HL-60 (cell line): ENCODE data around the gene GABBR2.

ENCODE experiments used
- POLR2AphosphoS5 ChIP-seq: IDR thresholded peaks from 2 replicates; pipeline ENCODE4 v1.6.1; 2012; ENCODE audit warnings: low read depth
- SPI1 ChIP-seq: IDR thresholded peaks from 2 replicates; pipeline ENCODE4 v1.6.1; 2012; ENCODE audit warnings: low read depth, mild to moderate bottlenecking, borderline replicate concordance
- TF ChIP-seq, protein P1 (sequence below): IDR thresholded peaks from one replicate; pipeline ENCODE4 v1.5.1; 2011; ENCODE audit warnings: low read length, control low read depth, inconsistent platforms; ENCODE audit not compliant: insufficient read depth
- TF ChIP-seq, protein P2 (sequence below): IDR thresholded peaks from 2 replicates; pipeline ENCODE4 v1.6.1; 2012; ENCODE audit warnings: low read depth; ENCODE audit not compliant: insufficient replicate concordance

DNA sequence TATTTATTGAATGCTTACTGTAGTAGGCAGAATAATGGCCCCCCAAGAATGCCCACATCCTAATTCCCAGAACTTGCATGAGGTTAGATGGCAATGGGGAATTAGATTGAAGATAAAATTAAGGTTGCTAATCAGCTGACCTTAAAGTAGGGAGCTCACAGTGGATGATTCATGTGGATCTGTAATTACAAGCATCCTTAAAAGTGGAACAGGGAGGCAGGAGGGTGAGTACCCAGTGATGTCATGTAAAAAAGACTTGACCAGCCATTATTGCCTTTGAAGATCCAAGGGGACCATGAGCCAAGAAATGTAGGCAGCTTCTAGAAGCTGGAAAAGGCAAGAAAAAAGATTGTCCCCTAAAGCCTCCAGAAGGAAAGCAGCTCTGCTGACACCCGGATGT, 71.4 kb downstream of the GABBR2 start:
- TF ChIP-seq POLR2AphosphoS5 (no peak), SPI1 (no peak)
- TF ChIP-seq, protein P1, sequence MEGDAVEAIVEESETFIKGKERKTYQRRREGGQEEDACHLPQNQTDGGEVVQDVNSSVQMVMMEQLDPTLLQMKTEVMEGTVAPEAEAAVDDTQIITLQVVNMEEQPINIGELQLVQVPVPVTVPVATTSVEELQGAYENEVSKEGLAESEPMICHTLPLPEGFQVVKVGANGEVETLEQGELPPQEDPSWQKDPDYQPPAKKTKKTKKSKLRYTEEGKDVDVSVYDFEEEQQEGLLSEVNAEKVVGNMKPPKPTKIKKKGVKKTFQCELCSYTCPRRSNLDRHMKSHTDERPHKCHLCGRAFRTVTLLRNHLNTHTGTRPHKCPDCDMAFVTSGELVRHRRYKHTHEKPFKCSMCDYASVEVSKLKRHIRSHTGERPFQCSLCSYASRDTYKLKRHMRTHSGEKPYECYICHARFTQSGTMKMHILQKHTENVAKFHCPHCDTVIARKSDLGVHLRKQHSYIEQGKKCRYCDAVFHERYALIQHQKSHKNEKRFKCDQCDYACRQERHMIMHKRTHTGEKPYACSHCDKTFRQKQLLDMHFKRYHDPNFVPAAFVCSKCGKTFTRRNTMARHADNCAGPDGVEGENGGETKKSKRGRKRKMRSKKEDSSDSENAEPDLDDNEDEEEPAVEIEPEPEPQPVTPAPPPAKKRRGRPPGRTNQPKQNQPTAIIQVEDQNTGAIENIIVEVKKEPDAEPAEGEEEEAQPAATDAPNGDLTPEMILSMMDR: no peak
- TF ChIP-seq, protein P2, sequence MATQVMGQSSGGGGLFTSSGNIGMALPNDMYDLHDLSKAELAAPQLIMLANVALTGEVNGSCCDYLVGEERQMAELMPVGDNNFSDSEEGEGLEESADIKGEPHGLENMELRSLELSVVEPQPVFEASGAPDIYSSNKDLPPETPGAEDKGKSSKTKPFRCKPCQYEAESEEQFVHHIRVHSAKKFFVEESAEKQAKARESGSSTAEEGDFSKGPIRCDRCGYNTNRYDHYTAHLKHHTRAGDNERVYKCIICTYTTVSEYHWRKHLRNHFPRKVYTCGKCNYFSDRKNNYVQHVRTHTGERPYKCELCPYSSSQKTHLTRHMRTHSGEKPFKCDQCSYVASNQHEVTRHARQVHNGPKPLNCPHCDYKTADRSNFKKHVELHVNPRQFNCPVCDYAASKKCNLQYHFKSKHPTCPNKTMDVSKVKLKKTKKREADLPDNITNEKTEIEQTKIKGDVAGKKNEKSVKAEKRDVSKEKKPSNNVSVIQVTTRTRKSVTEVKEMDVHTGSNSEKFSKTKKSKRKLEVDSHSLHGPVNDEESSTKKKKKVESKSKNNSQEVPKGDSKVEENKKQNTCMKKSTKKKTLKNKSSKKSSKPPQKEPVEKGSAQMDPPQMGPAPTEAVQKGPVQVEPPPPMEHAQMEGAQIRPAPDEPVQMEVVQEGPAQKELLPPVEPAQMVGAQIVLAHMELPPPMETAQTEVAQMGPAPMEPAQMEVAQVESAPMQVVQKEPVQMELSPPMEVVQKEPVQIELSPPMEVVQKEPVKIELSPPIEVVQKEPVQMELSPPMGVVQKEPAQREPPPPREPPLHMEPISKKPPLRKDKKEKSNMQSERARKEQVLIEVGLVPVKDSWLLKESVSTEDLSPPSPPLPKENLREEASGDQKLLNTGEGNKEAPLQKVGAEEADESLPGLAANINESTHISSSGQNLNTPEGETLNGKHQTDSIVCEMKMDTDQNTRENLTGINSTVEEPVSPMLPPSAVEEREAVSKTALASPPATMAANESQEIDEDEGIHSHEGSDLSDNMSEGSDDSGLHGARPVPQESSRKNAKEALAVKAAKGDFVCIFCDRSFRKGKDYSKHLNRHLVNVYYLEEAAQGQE: no peak
